IMR-90 (cell line): ENCODE data around the gene LRRC10B. TPM values are rescaled to one million over a fixed set of nuclear protein-coding genes. Genes with fewer than 3 reads are reported as not detected.

Source experiments
- ATAC-seq: fragments of 200-7000 bp; cut with Tn5 transposase; 2 replicates; pipeline ENCODE4 v1.9.1; 2020; ENCODE audit warnings: low read depth, mild to moderate bottlenecking, moderate library complexity
- BruUV-seq: library from RNA; stranded (reverse); fragments of 400-500 nt; replicated peaks from 2 replicates; lab custom pipeline; 2021; lab: Mats Ljungman, UMichigan
- CTCF ChIA-PET: fragments of 300-600 bp; formaldehyde crosslinking; extraction: SDS; loops from one replicate; lab custom pipeline; 2021; ENCODE audit warnings: antibody characterized with exemption; lab: Yijun Ruan, JAX
- POLR2A ChIA-PET: fragments of 300-600 bp; sonication (Branson Sonifier 250); formaldehyde crosslinking; loops from one replicate; lab custom pipeline; 2022; ENCODE audit warnings: antibody characterized with exemption; ENCODE audit not compliant: unreplicated experiment; lab: Charles Lee
- DNase-seq: peaks from one replicate; pipeline ENCODE4 v3.0.0; 2013
- H2AFZ ChIP-seq: replicated peaks from 2 replicates; pipeline ENCODE3; 2013; ENCODE audit warnings: low read length, mild to moderate bottlenecking; ENCODE audit not compliant: poor library complexity
- H2AK5ac ChIP-seq: 2 replicates; pipeline ENCODE4 v1.6.1; 2013; ENCODE audit warnings: low read depth, low read length, inconsistent platforms
- H2AK9ac ChIP-seq: replicated peaks from 2 replicates; pipeline ENCODE3; 2013; ENCODE audit warnings: mild to moderate bottlenecking, low read depth, low read length, moderate library complexity; ENCODE audit not compliant: poor library complexity
- H2BK120ac ChIP-seq: 2 replicates; pipeline ENCODE4 v1.6.1; 2013; ENCODE audit warnings: low read depth, low read length, inconsistent platforms
- H2BK15ac ChIP-seq: 3 replicates; pipeline ENCODE4 v1.6.1; 2013; ENCODE audit warnings: low read depth, low read length, inconsistent platforms
- H2BK20ac ChIP-seq: 2 replicates; pipeline ENCODE4 v1.6.1; 2013; ENCODE audit warnings: low read depth, mild to moderate bottlenecking, inconsistent platforms, low read length, moderate library complexity
- H2BK5ac ChIP-seq: 2 replicates; pipeline ENCODE4 v1.6.1; 2013; ENCODE audit warnings: mild to moderate bottlenecking, low read depth, low read length, inconsistent platforms; ENCODE audit not compliant: poor library complexity, severe bottlenecking
- H3K14ac ChIP-seq: replicated peaks from 2 replicates; pipeline ENCODE4 v1.6.1; 2013; ENCODE audit warnings: low read depth, low read length, inconsistent platforms
- H3K18ac ChIP-seq: 2 replicates; pipeline ENCODE4 v1.6.1; 2013; ENCODE audit warnings: low read depth, low read length, control low read depth
- H3K23ac ChIP-seq: 2 replicates; pipeline ENCODE4 v1.6.1; 2013; ENCODE audit warnings: low read depth, low read length, inconsistent platforms
- H3K27ac ChIP-seq: 2 replicates; pipeline ENCODE4 v1.5.1; 2013; ENCODE audit warnings: mild to moderate bottlenecking, control low read depth, low read length; ENCODE audit not compliant: insufficient read depth
- H3K27me3 ChIP-seq: 2 replicates; pipeline ENCODE4 v1.6.1; 2013; ENCODE audit warnings: low read length; ENCODE audit not compliant: control insufficient read depth, insufficient read depth
- H3K36me3 ChIP-seq: 2 replicates; pipeline ENCODE4 v1.6.1; 2013; ENCODE audit warnings: low read length, mixed read lengths; ENCODE audit not compliant: control insufficient read depth, insufficient read depth
- H3K4ac ChIP-seq: 2 replicates; pipeline ENCODE4 v1.6.1; 2013; ENCODE audit warnings: low read depth, low read length, inconsistent platforms
- H3K4me1 ChIP-seq: 2 replicates; pipeline ENCODE4 v1.6.1; 2013; ENCODE audit warnings: low read length, mixed read lengths; ENCODE audit not compliant: control insufficient read depth, insufficient read depth
- H3K4me2 ChIP-seq: 2 replicates; pipeline ENCODE4 v1.6.1; 2013; ENCODE audit warnings: low read depth, mild to moderate bottlenecking, control low read depth, low read length, moderate library complexity
- H3K4me3 ChIP-seq: 2 replicates; pipeline ENCODE4 v1.5.1; 2013; ENCODE audit warnings: low read depth, mild to moderate bottlenecking, control low read depth, low read length, moderate library complexity; ENCODE audit not compliant: insufficient read depth
- H3K56ac ChIP-seq: 2 replicates; pipeline ENCODE4 v1.6.1; 2013; ENCODE audit warnings: low read length, inconsistent platforms; ENCODE audit not compliant: insufficient read depth; ENCODE audit errors: extremely low read depth
- H3K79me1 ChIP-seq, 2 experiments: 2 replicates each; pipeline ENCODE4 v1.6.1; 2013; ENCODE audit warnings: low read length in 2 of 2, inconsistent platforms in 1 of 2, low read depth in 1 of 2
- H3K9ac ChIP-seq: 2 replicates; pipeline ENCODE4 v1.6.1; 2013; ENCODE audit warnings: low read depth, low read length, control low read depth
- H3K9me1 ChIP-seq: 2 replicates; pipeline ENCODE4 v1.6.1; 2013; ENCODE audit warnings: low read length, inconsistent platforms; ENCODE audit not compliant: insufficient read depth
- H3K9me3 ChIP-seq: 2 replicates; pipeline ENCODE4 v1.6.1; 2013; ENCODE audit warnings: low read length; ENCODE audit not compliant: control insufficient read depth, insufficient read depth
- H4K20me1 ChIP-seq: 2 replicates; pipeline ENCODE4 v1.6.1; 2013; ENCODE audit warnings: low read length, inconsistent platforms; ENCODE audit not compliant: insufficient read depth
- H4K5ac ChIP-seq: 2 replicates; pipeline ENCODE4 v1.6.1; 2013; ENCODE audit warnings: mild to moderate bottlenecking, low read depth, low read length, control low read depth
- H4K8ac ChIP-seq, 2 experiments: 2 replicates each; pipeline ENCODE4 v1.6.1; 2013; ENCODE audit warnings: low read depth in 2 of 2, low read length in 2 of 2, control low read depth in 1 of 2, inconsistent platforms in 1 of 2
- H4K91ac ChIP-seq: 2 replicates; pipeline ENCODE4 v1.6.1; 2013; ENCODE audit warnings: low read depth, low read length, inconsistent platforms; ENCODE audit not compliant: insufficient read depth
- BHLHE40 ChIP-seq: fragments of 150-350 bp; IDR thresholded peaks from 2 replicates; pipeline ENCODE4 v1.6.1; 2016; ENCODE audit warnings: mild to moderate bottlenecking, low read depth, low read length
- CEBPB ChIP-seq: IDR thresholded peaks from 2 replicates; pipeline ENCODE4 v1.6.1; 2012; ENCODE audit warnings: low read depth, low read length, improper control_type of control experiment
- CHD1 ChIP-seq: IDR thresholded peaks from 2 replicates; pipeline ENCODE4 v1.6.1; 2012; ENCODE audit warnings: low read depth, low read length, improper control_type of control experiment
- FOS ChIP-seq: fragments of 150-350 bp; IDR thresholded peaks from 2 replicates; pipeline ENCODE4 v1.6.1; 2016; ENCODE audit warnings: low read depth, low read length
- MAFK ChIP-seq: IDR thresholded peaks from 2 replicates; pipeline ENCODE4 v1.6.1; 2012; ENCODE audit warnings: low read depth, low read length, improper control_type of control experiment
- MAZ ChIP-seq: IDR thresholded peaks from 2 replicates; pipeline ENCODE4 v1.6.1; 2012; ENCODE audit warnings: low read depth, mild to moderate bottlenecking, low read length, improper control_type of control experiment, moderate library complexity, borderline replicate concordance
- MXI1 ChIP-seq: IDR thresholded peaks from 2 replicates; pipeline ENCODE4 v1.6.1; 2012; ENCODE audit warnings: low read depth, mild to moderate bottlenecking, low read length, moderate library complexity, borderline replicate concordance
- NFE2L2 ChIP-seq: fragments of 150-350 bp; IDR thresholded peaks from 2 replicates; pipeline ENCODE4 v1.6.1; 2016; ENCODE audit warnings: low read depth, mild to moderate bottlenecking, low read length
- RAD21 ChIP-seq: IDR thresholded peaks from 2 replicates; pipeline ENCODE4 v1.6.1; 2012; ENCODE audit warnings: low read length, improper control_type of control experiment
- RFX5 ChIP-seq: IDR thresholded peaks from 2 replicates; pipeline ENCODE4 v1.8.0; 2012; ENCODE audit warnings: low read depth, mild to moderate bottlenecking, low read length, moderate library complexity
- USF2 ChIP-seq: fragments of 150-350 bp; IDR thresholded peaks from 2 replicates; pipeline ENCODE4 v1.6.1; 2017; ENCODE audit warnings: mild to moderate bottlenecking, antibody characterized with exemption, low read length, low read depth
- WGBS, 2 experiments: methylation state at CpG; one replicate each; pipeline versions ENCODE4 v1.1.5 to v1.1.7; 2013; ENCODE audit warnings: missing lambda C conversion rate in 2 of 2; ENCODE audit not compliant: insufficient read length in 1 of 2; ENCODE audit errors: extremely low coverage in 2 of 2; 5-methylcytosine and 5-hydroxymethylcytosine counted together
- dilution Hi-C: fragments of 300-500 bp; cut with HindIII; formaldehyde crosslinking; loops from one replicate; pipeline ENCODE4 v1.14.3; 2018; ENCODE audit warnings: low sequenced_read_pairs; ENCODE audit not compliant: unreplicated experiment
- in situ Hi-C: fragments of 300-500 bp; cut with MboI; formaldehyde crosslinking; loops from 3 replicates; pipeline ENCODE4 v1.14.3; 2019; ENCODE audit warnings: low sequenced_read_pairs, inconsistent platforms, mixed read lengths
- intact Hi-C: fragments of 100-400 bp; cut with micrococcal nuclease; formaldehyde crosslinking; loops from 2 replicates; pipeline ENCODE4 v1.10.0; 2022
- polyA plus RNA-seq, 3 experiments: library from polyadenylated mRNA; depleted of rRNA; stranded (reverse); fragments of >200 nt; gene quantifications; 2 replicates each; pipeline ENCODE4 v1.2.3, GENCODE V29; 2012; ENCODE audit warnings: low replicate concordance in 1 of 3
- total RNA-seq: library from RNA; depleted of rRNA; stranded (reverse); fragments of >200 nt; gene quantifications from 2 replicates; pipeline ENCODE4 v1.2.3, GENCODE V29; 2012
- TF ChIP-seq, protein P1 (sequence below): conservative IDR thresholded peaks from 2 replicates; pipeline ENCODE4 v1.5.1; 2012; ENCODE audit warnings: mild to moderate bottlenecking, low read depth, low read length, improper control_type of control experiment

LRRC10B gene
- total and polyA plus RNA-seq, 2 of the 4 experiments (the other 2 are of a cell fraction), result not detected

- Histone ChIP-seq H4K91ac (no peak overlapping the region), H3K18ac (no peak overlapping the region), H3K4me2 (no peak overlapping the region), H3K36me3 (no peaks in the 10 kb centered on the region), H2BK5ac (no peak overlapping the region), H3K9me1 (no peaks in the 10 kb centered on the region), H3K27ac (no peak overlapping the region), H3K4me1 (no peaks in the 10 kb centered on the region), H2AK9ac (no peak overlapping the region), H4K5ac (no peak overlapping the region), H3K79me1 (no peaks in the 10 kb centered on the region), H3K56ac (no peak overlapping the region), H2BK15ac (no peak overlapping the region), H3K9me3 (no peaks in the 10 kb centered on the region), H3K14ac (no peak overlapping the region), H2BK20ac (no peak overlapping the region), H2AFZ (no peak overlapping the region), H4K20me1 (peaks cover 7% of the 10 kb centered on the region; the same call in 1 of the 2 replicates), H3K4ac (no peak overlapping the region), H3K4me3 (no peak overlapping the region), H3K23ac (no peak overlapping the region), H2BK120ac (no peak overlapping the region), H4K8ac (no peak overlapping the region), H3K27me3 (peaks cover 30% of the 10 kb centered on the region), H3K9ac (no peak overlapping the region), H2AK5ac (no peak overlapping the region)
- no peak for DNase-seq
- dilution Hi-C loops (no loop called here), intact Hi-C loops (loop anchor here (5.0 kb wide), 1 partner anchor 109 kb away; no protein-coding TSS in a partner anchor), in situ Hi-C loops (loop anchor here (5.0 kb wide), 1 partner anchor 41 kb away; no protein-coding TSS in a partner anchor)
- TF ChIP-seq MAZ (no peak), BHLHE40 (no peak), MAFK (no peak), CHD1 (no peak), MXI1 (no peak), USF2 (no peak), RFX5 (no peak), RAD21 (no peak), NFE2L2 (no peak), CEBPB (no peak), FOS (no peak)
- TF ChIP-seq, protein P1, sequence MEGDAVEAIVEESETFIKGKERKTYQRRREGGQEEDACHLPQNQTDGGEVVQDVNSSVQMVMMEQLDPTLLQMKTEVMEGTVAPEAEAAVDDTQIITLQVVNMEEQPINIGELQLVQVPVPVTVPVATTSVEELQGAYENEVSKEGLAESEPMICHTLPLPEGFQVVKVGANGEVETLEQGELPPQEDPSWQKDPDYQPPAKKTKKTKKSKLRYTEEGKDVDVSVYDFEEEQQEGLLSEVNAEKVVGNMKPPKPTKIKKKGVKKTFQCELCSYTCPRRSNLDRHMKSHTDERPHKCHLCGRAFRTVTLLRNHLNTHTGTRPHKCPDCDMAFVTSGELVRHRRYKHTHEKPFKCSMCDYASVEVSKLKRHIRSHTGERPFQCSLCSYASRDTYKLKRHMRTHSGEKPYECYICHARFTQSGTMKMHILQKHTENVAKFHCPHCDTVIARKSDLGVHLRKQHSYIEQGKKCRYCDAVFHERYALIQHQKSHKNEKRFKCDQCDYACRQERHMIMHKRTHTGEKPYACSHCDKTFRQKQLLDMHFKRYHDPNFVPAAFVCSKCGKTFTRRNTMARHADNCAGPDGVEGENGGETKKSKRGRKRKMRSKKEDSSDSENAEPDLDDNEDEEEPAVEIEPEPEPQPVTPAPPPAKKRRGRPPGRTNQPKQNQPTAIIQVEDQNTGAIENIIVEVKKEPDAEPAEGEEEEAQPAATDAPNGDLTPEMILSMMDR, result no peak
- CTCF ChIA-PET, result interaction anchor here (1.0 to 3.0 kb wide), 6 partner anchors 9 to 72 kb away, joined by 3 to 26 read pairs (median 6); partner anchors contain the start of gene LRRC10B
- 72% methylated on average over 6 of the region's 23 CpGs; no CpG with 5 or more reads in 1 of the 2 experiments for WGBS, 2 experiments
- BruUV-seq, result no TSS peak
- ATAC-seq, result no peak
- POLR2A ChIA-PET, result no interaction called here
These were observed 9.7 kb downstream of the LRRC10B start for GRCh38 chr11:61518032-61518795.
